Measurements from ENCODE around the gene CBLIF.

DNA sequence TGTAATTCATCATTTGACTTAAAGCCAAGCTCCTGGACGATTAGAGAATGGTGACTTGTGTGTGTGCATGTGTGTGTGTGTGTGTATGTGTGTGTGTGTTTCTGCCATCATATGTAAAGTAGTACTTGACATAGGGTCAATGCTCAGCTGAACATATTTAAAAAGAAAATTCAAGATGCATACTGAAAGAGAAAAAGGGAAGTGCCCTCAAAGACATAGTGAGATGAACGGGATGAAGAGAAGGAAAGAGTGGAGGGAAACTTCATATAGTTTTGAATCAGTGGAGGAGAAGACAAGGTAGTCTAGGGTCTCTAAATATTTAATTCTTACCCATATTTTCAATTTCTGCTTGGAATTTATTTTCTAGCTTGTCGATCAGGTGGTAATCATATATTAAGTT, 17.0 kb upstream of the CBLIF start:
- TF ChIP-seq CTCF (IDR thresholded peaks at IDR 0.05; ENCODE audit: low read depth, low read length), result no peak
- no peak for TF ChIP-seq POLR2A (IDR thresholded peaks at IDR 0.05; ENCODE audit: extremely low read depth, insufficient read length)
- TF ChIP-seq, protein P1, sequence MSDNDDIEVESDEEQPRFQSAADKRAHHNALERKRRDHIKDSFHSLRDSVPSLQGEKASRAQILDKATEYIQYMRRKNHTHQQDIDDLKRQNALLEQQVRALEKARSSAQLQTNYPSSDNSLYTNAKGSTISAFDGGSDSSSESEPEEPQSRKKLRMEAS (IDR thresholded peaks at IDR 0.05; ENCODE audit: low read depth, low read length), result no peak
